H9 (cell line): ENCODE results near the gene HSPB3. TPM values are rescaled to one million over a fixed set of nuclear protein-coding genes. Genes with fewer than 3 reads are reported as not detected.

Experiments
- DNase-seq: peaks from one replicate; pipeline ENCODE4 v3.0.0-alpha.2; 2017
- H2AFZ ChIP-seq: one replicate; pipeline ENCODE4 v1.6.1; 2013; ENCODE audit warnings: mild to moderate bottlenecking, low read length, control low read depth, moderate library complexity
- H2AK5ac ChIP-seq: 2 replicates; pipeline ENCODE4 v1.6.1; 2013; ENCODE audit warnings: low read length, control low read depth, mixed read lengths; ENCODE audit not compliant: insufficient read length
- H2BK120ac ChIP-seq: one replicate; pipeline ENCODE4 v1.6.1; 2013; ENCODE audit warnings: low read depth, mild to moderate bottlenecking, low read length, control low read depth, inconsistent platforms; ENCODE audit not compliant: poor library complexity, severe bottlenecking
- H2BK12ac ChIP-seq: 2 replicates; pipeline ENCODE4 v1.6.1; 2013; ENCODE audit warnings: low read length, control low read depth, mixed read lengths, low read depth; ENCODE audit not compliant: insufficient read length
- H2BK15ac ChIP-seq: 2 replicates; pipeline ENCODE4 v1.6.1; 2013; ENCODE audit warnings: low read depth, low read length, control low read depth
- H2BK20ac ChIP-seq: one replicate; pipeline ENCODE4 v1.6.1; 2013; ENCODE audit warnings: low read depth, mild to moderate bottlenecking, low read length, control low read depth, inconsistent platforms; ENCODE audit not compliant: poor library complexity, severe bottlenecking
- H2BK5ac ChIP-seq: 2 replicates; pipeline ENCODE4 v1.6.1; 2013; ENCODE audit warnings: low read length, control low read depth, mixed read lengths; ENCODE audit not compliant: insufficient read length
- H3K14ac ChIP-seq: 2 replicates; pipeline ENCODE4 v1.6.1; 2013; ENCODE audit warnings: low read length, control low read depth; ENCODE audit not compliant: insufficient read depth
- H3K18ac ChIP-seq: 2 replicates; pipeline ENCODE4 v1.6.1; 2013; ENCODE audit warnings: low read depth, mild to moderate bottlenecking, mixed read lengths, low read length, control low read depth; ENCODE audit not compliant: insufficient read length
- H3K23ac ChIP-seq: 2 replicates; pipeline ENCODE4 v1.6.1; 2013; ENCODE audit warnings: low read length, control low read depth, mixed read lengths, low read depth; ENCODE audit not compliant: insufficient read length
- H3K23me2 ChIP-seq: 2 replicates; pipeline ENCODE4 v1.6.1; 2013; ENCODE audit warnings: low read depth, mild to moderate bottlenecking, mixed read lengths, low read length, control low read depth; ENCODE audit not compliant: insufficient read length, poor library complexity, severe bottlenecking
- H3K27ac ChIP-seq: 2 replicates; pipeline ENCODE4 v1.5.1; 2013; ENCODE audit warnings: low read length, control low read depth, mixed read lengths, low read depth; ENCODE audit not compliant: insufficient read length
- H3K27me3 ChIP-seq: 2 replicates; pipeline ENCODE4 v1.6.1; 2013; ENCODE audit warnings: low read length, control low read depth, inconsistent platforms; ENCODE audit not compliant: insufficient read depth
- H3K4ac ChIP-seq: 2 replicates; pipeline ENCODE4 v1.6.1; 2013; ENCODE audit warnings: low read depth, mild to moderate bottlenecking, control low read depth, inconsistent platforms, low read length, moderate library complexity
- H3K4me1 ChIP-seq: 2 replicates; pipeline ENCODE4 v1.6.1; 2013; ENCODE audit warnings: low read length, control low read depth, inconsistent platforms; ENCODE audit not compliant: insufficient read depth
- H3K4me2 ChIP-seq: 2 replicates; pipeline ENCODE4 v1.6.1; 2013; ENCODE audit warnings: low read length, control low read depth, mixed read lengths; ENCODE audit not compliant: insufficient read length, insufficient read depth
- H3K56ac ChIP-seq: 2 replicates; pipeline ENCODE4 v1.6.1; 2013; ENCODE audit warnings: low read depth, mild to moderate bottlenecking, mixed read lengths, low read length, control low read depth; ENCODE audit not compliant: insufficient read length
- H3K79me1 ChIP-seq: 2 replicates; pipeline ENCODE4 v1.6.1; 2013; ENCODE audit warnings: low read depth, mild to moderate bottlenecking, moderate library complexity, low read length, control low read depth, inconsistent platforms; ENCODE audit not compliant: insufficient read depth, poor library complexity, severe bottlenecking
- H3K79me2 ChIP-seq: 2 replicates; pipeline ENCODE4 v1.6.1; 2013; ENCODE audit warnings: low read length, control low read depth, inconsistent platforms; ENCODE audit not compliant: insufficient read depth
- H3K9ac ChIP-seq: 2 replicates; pipeline ENCODE4 v1.6.1; 2013; ENCODE audit warnings: low read length, control low read depth, mixed read lengths; ENCODE audit not compliant: insufficient read length; ENCODE audit errors: extremely low read depth
- H3K9me3 ChIP-seq: one replicate; pipeline ENCODE4 v1.6.1; 2013; ENCODE audit warnings: low read depth, low read length, inconsistent platforms; ENCODE audit not compliant: control insufficient read depth
- H3T11ph ChIP-seq: one replicate; pipeline ENCODE4 v1.6.1; 2013; ENCODE audit warnings: mild to moderate bottlenecking, low read length, control low read depth, inconsistent platforms
- H4K20me1 ChIP-seq: one replicate; pipeline ENCODE4 v1.6.1; 2013; ENCODE audit not compliant: control insufficient read depth, insufficient read length, insufficient read depth
- H4K5ac ChIP-seq: 2 replicates; pipeline ENCODE4 v1.6.1; 2013; ENCODE audit warnings: low read depth, mild to moderate bottlenecking, mixed read lengths, low read length, control low read depth; ENCODE audit not compliant: insufficient read length
- H4K8ac ChIP-seq: replicated peaks from 2 replicates; pipeline ENCODE4 v1.6.1; 2013; ENCODE audit warnings: low read length, control low read depth, mixed read lengths, low read depth; ENCODE audit not compliant: insufficient read length
- H4K91ac ChIP-seq: 2 replicates; pipeline ENCODE4 v1.6.1; 2013; ENCODE audit warnings: low read depth, mild to moderate bottlenecking, moderate library complexity, mixed read lengths, low read length, control low read depth; ENCODE audit not compliant: insufficient read length
- H3K27ac Mint-ChIP-seq, 3 experiments: 2 replicates in 2 of 3; 3 replicates in 1 of 3; pipeline ENCODE4 v1.8.0; 2020 to 2021; ENCODE audit warnings: mixed read lengths in 3 of 3, mild to moderate bottlenecking in 1 of 3, moderate library complexity in 1 of 3
- H3K27me3 Mint-ChIP-seq: 2 replicates; pipeline ENCODE4 v1.8.0; 2021; ENCODE audit warnings: low read depth, mild to moderate bottlenecking, moderate library complexity, mixed read lengths
- H3K36me3 Mint-ChIP-seq, 3 experiments: 2 replicates in 2 of 3; 3 replicates in 1 of 3; pipeline ENCODE4 v1.8.0; 2020 to 2021; ENCODE audit warnings: low read depth in 3 of 3, mixed read lengths in 3 of 3; ENCODE audit not compliant: insufficient read depth in 1 of 3
- H3K4me1 Mint-ChIP-seq, 2 experiments: 2 replicates each; pipeline ENCODE4 v1.8.0; 2020; ENCODE audit warnings: mixed read lengths in 2 of 2
- H3K4me3 Mint-ChIP-seq, 2 experiments: 2 replicates in 1 of 2; 3 replicates in 1 of 2; pipeline ENCODE4 v1.8.0; 2020 to 2021; ENCODE audit warnings: mild to moderate bottlenecking in 2 of 2, mixed read lengths in 2 of 2, moderate library complexity in 1 of 2
- H3K9me3 Mint-ChIP-seq, 2 experiments: 2 replicates in 1 of 2; 3 replicates in 1 of 2; pipeline ENCODE4 v1.8.0; 2020; ENCODE audit warnings: mild to moderate bottlenecking in 2 of 2, mixed read lengths in 2 of 2, moderate library complexity in 1 of 2
- WGBS: extraction: QIAGEN DNeasy Blood & Tissue Kit; methylation state at CpG from one replicate; pipeline ENCODE4 v1.1.7; 2013; ENCODE audit warnings: missing lambda C conversion rate, low lambda C conversion rate, mixed read lengths; ENCODE audit not compliant: insufficient read length; ENCODE audit errors: extremely low coverage; 5-methylcytosine and 5-hydroxymethylcytosine counted together
- total RNA-seq: library from RNA; stranded (reverse); gene quantifications from 2 replicates; pipeline ENCODE4 v1.2.1, GENCODE V29; 2021
- TF ChIP-seq, protein P1 (sequence below): fragments of 200-600 bp; sonication (generic); conservative IDR thresholded peaks from 3 replicates; pipeline ENCODE4 v1.8.0; 2021; ENCODE audit warnings: antibody characterized with exemption, mild to moderate bottlenecking

Gene HSPB3
- total RNA-seq, 1 experiment from 2014 or later, result not detected

DNA sequence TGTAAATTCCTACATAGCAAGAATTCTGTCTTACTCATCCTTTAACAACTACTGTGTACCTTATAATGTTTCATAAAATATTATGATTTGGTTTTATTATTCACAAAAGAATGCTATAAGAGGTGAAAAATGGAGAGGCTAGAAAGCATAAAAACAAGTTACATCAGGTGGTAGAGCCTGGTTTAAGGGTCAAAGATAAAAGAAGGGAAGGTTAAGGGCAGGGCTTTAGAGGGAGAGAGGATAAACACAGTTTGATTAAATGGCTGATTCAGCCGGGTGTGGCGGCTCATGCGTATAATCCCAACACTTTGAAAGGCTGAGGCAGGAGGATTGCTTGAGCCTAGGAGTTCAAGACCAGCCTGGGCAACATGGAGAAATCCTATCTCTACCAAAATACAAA lies 40.4 kb upstream of the HSPB3 start:
- TF ChIP-seq, protein P1, sequence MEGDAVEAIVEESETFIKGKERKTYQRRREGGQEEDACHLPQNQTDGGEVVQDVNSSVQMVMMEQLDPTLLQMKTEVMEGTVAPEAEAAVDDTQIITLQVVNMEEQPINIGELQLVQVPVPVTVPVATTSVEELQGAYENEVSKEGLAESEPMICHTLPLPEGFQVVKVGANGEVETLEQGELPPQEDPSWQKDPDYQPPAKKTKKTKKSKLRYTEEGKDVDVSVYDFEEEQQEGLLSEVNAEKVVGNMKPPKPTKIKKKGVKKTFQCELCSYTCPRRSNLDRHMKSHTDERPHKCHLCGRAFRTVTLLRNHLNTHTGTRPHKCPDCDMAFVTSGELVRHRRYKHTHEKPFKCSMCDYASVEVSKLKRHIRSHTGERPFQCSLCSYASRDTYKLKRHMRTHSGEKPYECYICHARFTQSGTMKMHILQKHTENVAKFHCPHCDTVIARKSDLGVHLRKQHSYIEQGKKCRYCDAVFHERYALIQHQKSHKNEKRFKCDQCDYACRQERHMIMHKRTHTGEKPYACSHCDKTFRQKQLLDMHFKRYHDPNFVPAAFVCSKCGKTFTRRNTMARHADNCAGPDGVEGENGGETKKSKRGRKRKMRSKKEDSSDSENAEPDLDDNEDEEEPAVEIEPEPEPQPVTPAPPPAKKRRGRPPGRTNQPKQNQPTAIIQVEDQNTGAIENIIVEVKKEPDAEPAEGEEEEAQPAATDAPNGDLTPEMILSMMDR, result no peak
- Histone ChIP-seq H3K27ac (no peak overlapping the region), H3K18ac (no peak overlapping the region), H2BK120ac (no peak overlapping the region), H4K8ac (no peak overlapping the region), H3K4me1 (0 out of 2 replicates have a peak, but pooled peaks cover 3% of the 10 kb centered on the region), H3K9ac (no peak overlapping the region), H3K79me1 (no peaks in the 10 kb centered on the region), H2BK12ac (no peak overlapping the region), H4K20me1 (no peaks in the 10 kb centered on the region), H2BK20ac (no peak overlapping the region), H3T11ph (no peak overlapping the region), H4K91ac (no peak overlapping the region), H3K79me2 (no peaks in the 10 kb centered on the region), H3K4me2 (no peak overlapping the region), H2BK15ac (no peak overlapping the region), H3K23me2 (no peaks in the 10 kb centered on the region), H2AK5ac (no peak overlapping the region), H3K56ac (no peak overlapping the region), H3K27me3 (no peaks in the 10 kb centered on the region), H3K23ac (no peak overlapping the region), H4K5ac (no peak overlapping the region), H2BK5ac (no peak overlapping the region), H3K14ac (no peak overlapping the region), H3K4ac (no peak overlapping the region), H2AFZ (no peak overlapping the region), H3K9me3 (no peaks in the 10 kb centered on the region)
- no peak for DNase-seq
- Mint-ChIP-seq H3K4me1 (peaks cover 13 to 15% of the 10 kb centered on the region in 2 experiments), H3K27me3 (no peaks in the 10 kb centered on the region; the same call in 1 of the 2 replicates), H3K36me3 (peaks cover 0 to 5% (median 3%) of the 10 kb centered on the region in 3 experiments; a peak in 5 of 7 replicates), H3K27ac (no peak overlapping the region), H3K4me3 (no peak overlapping the region), H3K9me3 (peaks cover 2 to 3% of the 10 kb centered on the region in 2 experiments; a peak in 3 of 5 replicates)
- WGBS, result no CpG with 5 or more reads among the region's 3 CpGs
